GM10266 (cell line): ENCODE results near the gene CHST4.

ENCODE experiments used
- DNase-seq: peaks from one replicate; pipeline ENCODE4 v3.0.0; 2012; ENCODE audit errors: extremely low spot score
- TF ChIP-seq, protein P1 (sequence below): IDR thresholded peaks from 2 replicates; pipeline ENCODE4 v1.5.1; 2012; ENCODE audit warnings: mild to moderate bottlenecking, low read depth; ENCODE audit not compliant: control insufficient read depth, insufficient read depth; ENCODE audit errors: missing control alignments

The CHST4 gene

DNA sequence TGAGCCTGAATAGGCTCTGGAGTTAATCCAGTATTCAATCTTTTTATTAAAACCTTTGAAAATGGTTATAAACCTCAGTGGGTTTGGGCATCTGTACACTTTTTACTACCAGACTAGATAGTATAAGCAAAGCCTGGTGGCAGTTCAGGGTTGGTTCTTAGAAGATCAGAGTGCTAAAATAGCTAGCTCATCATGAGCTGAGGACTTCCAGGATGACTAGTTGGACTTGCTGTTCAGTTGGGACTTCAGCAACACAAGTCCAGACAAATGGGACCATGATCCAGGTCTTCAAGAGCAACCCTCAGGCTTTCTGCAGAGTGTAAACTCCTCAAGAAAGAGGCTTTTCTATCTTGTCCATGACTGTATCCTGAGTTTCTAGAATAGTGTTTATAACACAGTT is 35.9 kb upstream of the CHST4 start:
- TF ChIP-seq, protein P1, sequence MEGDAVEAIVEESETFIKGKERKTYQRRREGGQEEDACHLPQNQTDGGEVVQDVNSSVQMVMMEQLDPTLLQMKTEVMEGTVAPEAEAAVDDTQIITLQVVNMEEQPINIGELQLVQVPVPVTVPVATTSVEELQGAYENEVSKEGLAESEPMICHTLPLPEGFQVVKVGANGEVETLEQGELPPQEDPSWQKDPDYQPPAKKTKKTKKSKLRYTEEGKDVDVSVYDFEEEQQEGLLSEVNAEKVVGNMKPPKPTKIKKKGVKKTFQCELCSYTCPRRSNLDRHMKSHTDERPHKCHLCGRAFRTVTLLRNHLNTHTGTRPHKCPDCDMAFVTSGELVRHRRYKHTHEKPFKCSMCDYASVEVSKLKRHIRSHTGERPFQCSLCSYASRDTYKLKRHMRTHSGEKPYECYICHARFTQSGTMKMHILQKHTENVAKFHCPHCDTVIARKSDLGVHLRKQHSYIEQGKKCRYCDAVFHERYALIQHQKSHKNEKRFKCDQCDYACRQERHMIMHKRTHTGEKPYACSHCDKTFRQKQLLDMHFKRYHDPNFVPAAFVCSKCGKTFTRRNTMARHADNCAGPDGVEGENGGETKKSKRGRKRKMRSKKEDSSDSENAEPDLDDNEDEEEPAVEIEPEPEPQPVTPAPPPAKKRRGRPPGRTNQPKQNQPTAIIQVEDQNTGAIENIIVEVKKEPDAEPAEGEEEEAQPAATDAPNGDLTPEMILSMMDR = no peak
- no peak for DNase-seq

DNA sequence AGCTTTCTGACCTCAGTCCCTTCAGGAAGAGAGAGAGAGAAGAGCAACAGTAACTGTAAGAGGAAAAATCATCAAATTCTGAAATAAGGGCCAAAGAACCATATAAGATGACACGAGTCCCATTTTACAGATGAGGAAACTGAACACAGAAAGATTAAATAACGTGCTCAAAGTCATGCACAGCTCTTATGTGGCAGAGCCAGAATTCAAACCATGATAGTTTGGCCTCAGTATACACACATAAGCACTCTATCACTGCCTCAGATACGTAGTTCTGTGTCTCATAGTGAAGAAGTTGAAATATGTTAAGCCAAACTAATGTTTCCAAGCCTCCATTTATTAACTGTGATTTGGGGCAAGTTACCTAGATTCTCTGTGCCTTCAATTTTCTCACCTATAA is 35.2 kb upstream of the CHST4 start:
- TF ChIP-seq, protein P1 = no peak
- DNase-seq = no peak

DNA sequence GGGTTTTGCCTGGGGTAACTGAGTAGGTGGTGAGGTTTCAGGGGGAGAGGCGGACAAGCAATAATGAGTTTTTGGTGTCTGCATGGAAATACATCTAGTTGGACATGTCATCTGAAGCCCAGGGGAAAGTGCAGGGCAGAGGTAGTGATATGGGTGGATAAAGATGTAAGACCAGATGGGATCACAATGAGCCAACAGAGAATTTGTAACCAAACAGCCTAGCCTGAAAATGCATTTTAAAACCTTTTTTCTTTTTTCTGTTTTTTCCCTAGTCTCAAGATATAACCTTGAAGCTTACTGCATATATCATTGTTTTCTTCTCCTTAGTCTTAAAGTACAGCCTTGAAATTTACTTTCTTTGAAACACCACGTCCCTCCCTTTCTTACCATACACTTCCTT is 33.4 kb upstream of the CHST4 start:
- no peak for DNase-seq
- TF ChIP-seq, protein P1 = no peak

DNA sequence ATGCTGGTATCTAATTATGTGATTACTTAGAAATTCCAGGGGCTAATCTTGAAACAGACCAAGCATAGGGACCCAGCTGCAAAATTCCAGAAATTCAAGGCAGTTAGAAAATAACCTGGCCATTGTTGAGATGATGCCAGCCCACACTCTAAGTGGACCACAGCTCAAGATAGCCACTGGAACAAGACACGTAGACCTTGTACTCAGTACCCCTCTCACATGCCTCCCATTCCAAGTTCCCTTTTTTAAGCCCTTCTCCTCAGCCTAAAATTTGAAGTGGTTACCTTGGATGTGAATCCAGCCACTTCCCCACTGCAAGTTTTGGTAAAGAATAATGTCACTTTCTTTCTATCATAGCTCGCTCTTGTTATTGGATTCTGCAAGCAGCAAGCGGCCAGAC is 33.0 kb upstream of the CHST4 start:
- no peak for DNase-seq

DNA sequence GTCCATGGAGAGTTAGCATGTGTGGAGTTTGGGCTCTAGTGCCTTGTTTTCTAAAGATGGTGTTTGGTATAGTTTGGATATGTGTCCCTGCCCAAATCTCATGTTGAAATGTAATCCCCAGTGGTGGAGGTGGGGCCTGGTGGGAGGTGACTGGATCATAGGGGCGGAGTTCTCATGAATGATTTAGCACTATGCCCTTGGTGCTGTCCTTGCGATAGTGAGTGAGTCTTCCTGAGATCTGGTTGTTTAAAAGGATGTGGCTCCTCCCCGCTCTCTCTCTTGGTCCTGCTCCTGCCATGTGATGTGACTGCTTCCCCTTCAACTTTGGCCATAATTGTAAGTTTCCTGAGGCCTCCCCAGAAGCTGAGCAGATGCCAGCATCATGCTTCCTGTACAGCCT is 28.2 kb upstream of the CHST4 start:
- TF ChIP-seq, protein P1 = no peak
- no peak for DNase-seq

More for the DNA sequence above, 33.0 kb upstream of the CHST4 start:
- TF ChIP-seq, protein P1 = no peak

DNA sequence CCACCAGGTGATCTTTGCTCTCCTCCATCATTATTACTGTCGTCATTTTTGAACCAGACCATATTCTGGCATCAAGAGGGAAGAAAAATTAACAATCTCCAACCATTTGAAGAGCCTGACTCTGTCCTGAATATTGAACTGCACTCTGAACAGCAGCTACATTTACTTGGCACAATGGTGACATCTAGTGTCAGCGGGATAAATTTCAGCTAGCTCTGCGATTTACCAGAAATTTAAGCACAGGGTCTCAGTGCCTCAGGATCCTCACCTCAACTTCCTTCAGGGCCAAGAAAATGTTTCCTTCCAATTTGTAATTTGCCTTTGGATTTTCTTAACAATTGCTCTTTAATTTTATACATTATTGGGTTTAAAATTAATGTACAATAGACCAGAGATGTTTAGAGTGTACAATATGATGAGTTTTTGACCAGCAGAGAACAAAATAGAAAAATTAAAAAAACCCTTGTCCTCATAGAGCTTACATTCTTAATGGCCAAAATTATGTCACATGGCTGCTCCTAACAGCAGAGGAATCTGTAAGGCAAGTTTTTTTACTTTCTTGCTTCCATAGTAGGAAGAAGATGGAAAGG is 26.4 kb upstream of the CHST4 start:
- DNase-seq = peak; percentile 61
- TF ChIP-seq, protein P1 = peak; percentile 86

DNA sequence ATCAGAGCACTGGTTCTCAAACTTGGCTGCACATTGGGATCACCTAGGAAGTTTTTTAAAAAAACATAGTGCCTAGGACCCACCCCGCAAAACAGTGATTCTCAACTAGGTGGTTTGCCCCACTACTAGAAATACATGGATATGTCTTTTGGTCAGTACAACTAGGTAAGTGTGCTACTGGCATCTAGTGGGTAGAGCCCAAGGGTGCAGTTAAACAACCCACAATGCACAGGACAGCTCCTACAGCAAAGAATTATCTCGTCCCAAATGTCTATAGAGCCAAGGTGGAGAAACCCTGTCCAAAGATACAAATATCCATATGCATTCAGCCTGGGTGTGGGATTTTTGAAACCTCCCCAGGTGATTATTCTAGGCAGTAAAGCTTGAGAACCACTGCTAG is 25.3 kb upstream of the CHST4 start:
- TF ChIP-seq, protein P1 = no peak

More for the DNA sequence above, 25.3 kb upstream of the CHST4 start:
- no peak for DNase-seq
